Measurements from ENCODE around the gene TUBA4B.

DNA sequence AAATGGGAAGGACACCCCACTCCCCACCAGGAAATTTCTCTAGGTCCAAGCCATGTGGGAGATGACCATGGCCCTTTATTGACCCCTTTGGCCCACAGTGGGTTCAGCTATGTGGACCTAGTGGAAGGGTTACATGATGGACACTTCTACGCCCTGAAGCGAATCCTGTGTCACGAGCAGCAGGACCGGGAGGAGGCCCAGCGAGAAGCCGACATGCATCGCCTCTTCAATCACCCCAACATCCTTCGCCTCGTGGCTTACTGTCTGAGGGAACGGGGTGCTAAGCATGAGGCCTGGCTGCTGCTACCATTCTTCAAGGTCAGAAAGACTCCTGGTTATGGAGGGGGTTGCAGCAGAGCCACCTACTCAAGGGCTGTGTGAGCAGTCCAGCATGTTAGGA, 6.5 kb upstream of the TUBA4B start:
- no peak for TF ChIP-seq PATZ1 (CRISPR knock-in tag; IDR thresholded peaks at IDR 0.05; ENCODE audit: borderline replicate concordance)
- TF ChIP-seq, protein P1, sequence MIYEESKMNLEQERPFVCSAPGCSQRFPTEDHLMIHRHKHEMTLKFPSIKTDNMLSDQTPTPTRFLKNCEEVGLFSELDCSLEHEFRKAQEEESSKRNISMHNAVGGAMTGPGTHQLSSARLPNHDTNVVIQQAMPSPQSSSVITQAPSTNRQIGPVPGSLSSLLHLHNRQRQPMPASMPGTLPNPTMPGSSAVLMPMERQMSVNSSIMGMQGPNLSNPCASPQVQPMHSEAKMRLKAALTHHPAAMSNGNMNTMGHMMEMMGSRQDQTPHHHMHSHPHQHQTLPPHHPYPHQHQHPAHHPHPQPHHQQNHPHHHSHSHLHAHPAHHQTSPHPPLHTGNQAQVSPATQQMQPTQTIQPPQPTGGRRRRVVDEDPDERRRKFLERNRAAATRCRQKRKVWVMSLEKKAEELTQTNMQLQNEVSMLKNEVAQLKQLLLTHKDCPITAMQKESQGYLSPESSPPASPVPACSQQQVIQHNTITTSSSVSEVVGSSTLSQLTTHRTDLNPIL (CRISPR knock-in tag; IDR thresholded peaks at IDR 0.05; ENCODE audit: low read depth) = no peak
- TF ChIP-seq ZNF8 (CRISPR knock-in tag; IDR thresholded peaks at IDR 0.05) = no peak
- no peak for TF ChIP-seq GLIS3 (CRISPR knock-in tag; IDR thresholded peaks at IDR 0.05)
- no peak for TF ChIP-seq ZFP30 (CRISPR knock-in tag; IDR thresholded peaks at IDR 0.05)
- no peak for TF ChIP-seq ZC3H10 (CRISPR knock-in tag; IDR thresholded peaks at IDR 0.05)
- no peak for TF ChIP-seq ZNF70 (CRISPR knock-in tag; IDR thresholded peaks at IDR 0.05)
